Mesenchymal stem cell (in vitro differentiated cells and primary cell): ENCODE results near the gene WDR44.
A peak's percentile ranks its signal among the peaks of the same experiment; 100 is the strongest.
"Not testable (repeated sequence)": the region's sequence is repeated elsewhere in the genome, so short reads cannot be mapped to it uniquely, and the experiment has no call there.

ENCODE experiments used
- DNase-seq: peaks from one replicate; pipeline ENCODE4 v3.0.0-alpha.2; 2013
- H2AFZ ChIP-seq: one replicate; pipeline ENCODE4 v1.6.1; 2013; ENCODE audit warnings: low read depth, mild to moderate bottlenecking, control low read depth, inconsistent platforms, low read length, moderate library complexity
- H2AK5ac ChIP-seq: 2 replicates; pipeline ENCODE4 v1.6.1; 2013; ENCODE audit warnings: low read length, moderate library complexity, mild to moderate bottlenecking, inconsistent platforms; ENCODE audit not compliant: severe bottlenecking
- H2BK120ac ChIP-seq: one replicate; pipeline ENCODE4 v1.6.1; 2013; ENCODE audit warnings: low read depth, mild to moderate bottlenecking, inconsistent platforms, low read length, moderate library complexity
- H2BK12ac ChIP-seq, 2 experiments: one replicate each; pipeline ENCODE4 v1.6.1; 2013; ENCODE audit warnings: inconsistent platforms in 2 of 2, low read length in 2 of 2, mild to moderate bottlenecking in 2 of 2, moderate library complexity in 2 of 2, control low read depth in 1 of 2
- H2BK15ac ChIP-seq: one replicate; pipeline ENCODE4 v1.6.1; 2013; ENCODE audit warnings: mild to moderate bottlenecking, low read depth, inconsistent platforms; ENCODE audit not compliant: poor library complexity, severe bottlenecking
- H2BK5ac ChIP-seq: 2 replicates; pipeline ENCODE4 v1.6.1; 2013; ENCODE audit warnings: low read depth, mild to moderate bottlenecking, low read length, control low read depth, inconsistent platforms; ENCODE audit not compliant: poor library complexity, severe bottlenecking
- H3K14ac ChIP-seq, 2 experiments: one replicate each; pipeline ENCODE4 v1.6.1; 2013; ENCODE audit warnings: inconsistent platforms in 2 of 2, low read length in 2 of 2, control low read depth in 1 of 2, mild to moderate bottlenecking in 1 of 2, moderate library complexity in 1 of 2
- H3K18ac ChIP-seq, 2 experiments: one replicate each; pipeline ENCODE4 v1.6.1; 2013; ENCODE audit warnings: inconsistent platforms in 2 of 2, low read length in 2 of 2, control low read depth in 1 of 2, low read depth in 1 of 2, mild to moderate bottlenecking in 1 of 2
- H3K23ac ChIP-seq, 2 experiments: one replicate each; pipeline ENCODE4 v1.6.1; 2013; ENCODE audit warnings: inconsistent platforms in 2 of 2, low read length in 2 of 2, mild to moderate bottlenecking in 2 of 2, moderate library complexity in 2 of 2, control low read depth in 1 of 2
- H3K27ac ChIP-seq: 2 replicates; pipeline ENCODE4 v1.5.1; 2013; ENCODE audit warnings: mild to moderate bottlenecking, moderate library complexity, low read length, control low read depth, inconsistent platforms; ENCODE audit not compliant: poor library complexity, severe bottlenecking
- H3K27me3 ChIP-seq, 2 experiments: 2 replicates each; pipeline versions ENCODE4 v1.6.1 to v1.7.0; 2013; ENCODE audit warnings: low read length in 2 of 2, mild to moderate bottlenecking in 2 of 2, moderate library complexity in 2 of 2, control low read depth in 1 of 2, inconsistent platforms in 1 of 2; ENCODE audit not compliant: control insufficient read depth in 1 of 2, insufficient read depth in 1 of 2
- H3K36me3 ChIP-seq, 2 experiments: 2 replicates each; pipeline versions ENCODE4 v1.6.1 to v1.7.0; 2013; ENCODE audit warnings: low read length in 2 of 2, control low read depth in 1 of 2, inconsistent platforms in 1 of 2, low read depth in 1 of 2, mild to moderate bottlenecking in 1 of 2; ENCODE audit not compliant: insufficient read depth in 2 of 2, control insufficient read depth in 1 of 2
- H3K4ac ChIP-seq, 2 experiments: one replicate each; pipeline ENCODE4 v1.6.1; 2013; ENCODE audit warnings: inconsistent platforms in 2 of 2, low read length in 2 of 2, mild to moderate bottlenecking in 2 of 2, moderate library complexity in 2 of 2, control low read depth in 1 of 2, low read depth in 1 of 2
- H3K4me1 ChIP-seq: 2 replicates; pipeline ENCODE4 v1.6.1; 2013; ENCODE audit warnings: low read depth, low read length, control low read depth; ENCODE audit not compliant: control insufficient read depth, insufficient read depth
- H3K4me2 ChIP-seq: 2 replicates; pipeline ENCODE4 v1.6.1; 2013; ENCODE audit warnings: low read length, mild to moderate bottlenecking, inconsistent platforms; ENCODE audit not compliant: poor library complexity, severe bottlenecking
- H3K4me3 ChIP-seq, 2 experiments: 2 replicates each; pipeline versions ENCODE4 v1.5.1 to v1.7.0; 2013; ENCODE audit warnings: low read length in 2 of 2, mild to moderate bottlenecking in 2 of 2, control low read depth in 1 of 2, low read depth in 1 of 2; ENCODE audit not compliant: insufficient read depth in 1 of 2
- H3K79me1 ChIP-seq: replicated peaks from 2 replicates; pipeline ENCODE4 v1.6.1; 2013; ENCODE audit warnings: mild to moderate bottlenecking, control low read depth, low read length, inconsistent platforms; ENCODE audit not compliant: poor library complexity, severe bottlenecking
- H3K9ac ChIP-seq: 2 replicates; pipeline ENCODE4 v1.7.0; 2013; ENCODE audit warnings: mild to moderate bottlenecking, low read length, moderate library complexity
- H3K9me3 ChIP-seq: 2 replicates; pipeline ENCODE4 v1.7.0; 2013; ENCODE audit warnings: mild to moderate bottlenecking, low read length; ENCODE audit not compliant: control insufficient read depth
- H4K8ac ChIP-seq: one replicate; pipeline ENCODE4 v1.6.1; 2013; ENCODE audit warnings: inconsistent platforms, mild to moderate bottlenecking, low read length, moderate library complexity
- H4K91ac ChIP-seq: one replicate; pipeline ENCODE4 v1.6.1; 2013; ENCODE audit warnings: mild to moderate bottlenecking, low read length, inconsistent platforms
- WGBS: methylation state at CpG from one replicate; pipeline ENCODE4 v1.1.7; 2013; ENCODE audit warnings: mixed read lengths; 5-methylcytosine and 5-hydroxymethylcytosine counted together

WDR44 gene

GRCh38 chrX:118459494-118459893, 113.6 kb downstream of the WDR44 start:
- Histone ChIP-seq H3K4ac (no peak overlapping the region), H2BK120ac (no peak overlapping the region)
- WGBS = 17% methylated on average over 1 of the region's 4 CpGs

GRCh38 chrX:118464501-118464900, 118.6 kb downstream of the WDR44 start:
- Histone ChIP-seq H3K9me3 (no peaks in the 10 kb centered on the region), H4K91ac (no peak overlapping the region)

More at GRCh38 chrX:118459494-118459893, 113.6 kb downstream of the WDR44 start:
- Histone ChIP-seq H3K79me1 (no peaks in the 10 kb centered on the region), H3K27me3 (no peaks in the 10 kb centered on the region), H2BK12ac (no peak overlapping the region), H2AK5ac (no peak overlapping the region), H3K23ac (no peak overlapping the region), H4K8ac (no peak overlapping the region), H3K4me2 (no peak overlapping the region), H3K9ac (no peak overlapping the region), H2AFZ (no peak overlapping the region), H3K9me3 (no peaks in the 10 kb centered on the region), H3K18ac (no peak overlapping the region), H2BK5ac (no peak overlapping the region), H3K14ac (no peak overlapping the region), H3K4me1 (no peaks in the 10 kb centered on the region), H4K91ac (no peak overlapping the region), H2BK15ac (no peak overlapping the region), H3K4me3 (no peak overlapping the region), H3K27ac (no peak overlapping the region), H3K36me3 (peaks cover 0 to under 1% of the 10 kb centered on the region in 2 experiments)
- DNase-seq = peak; percentile 44

GRCh38 chrX:118468122-118468521, 122.2 kb downstream of the WDR44 start:
- Histone ChIP-seq H3K9me3 (peaks cover 6% of the 10 kb centered on the region), H4K91ac (no peak overlapping the region), H3K4me2 (no peak overlapping the region), H3K27ac (no peak overlapping the region), H3K14ac (no peak overlapping the region), H2BK5ac (no peak overlapping the region), H4K8ac (no peak overlapping the region), H3K4ac (no peak overlapping the region), H3K4me1 (no peaks in the 10 kb centered on the region), H3K9ac (no peak overlapping the region), H3K79me1 (no peaks in the 10 kb centered on the region), H3K36me3 (no peaks in the 10 kb centered on the region), H2AK5ac (no peak overlapping the region), H2BK15ac (no peak overlapping the region), H2BK12ac (no peak overlapping the region), H2BK120ac (no peak overlapping the region), H2AFZ (no peak overlapping the region), H3K27me3 (no peaks in the 10 kb centered on the region), H3K4me3 (no peak overlapping the region), H3K18ac (no peak overlapping the region), H3K23ac (no peak overlapping the region)
- 100% methylated on average over 4 of the region's 7 CpGs for WGBS
- DNase-seq = no peak

More at GRCh38 chrX:118464501-118464900, 118.6 kb downstream of the WDR44 start:
- Histone ChIP-seq H3K9ac (no peak overlapping the region), H2AK5ac (no peak overlapping the region), H3K14ac (no peak overlapping the region), H3K4me2 (no peak overlapping the region), H3K18ac (no peak overlapping the region), H3K79me1 (no peaks in the 10 kb centered on the region), H3K23ac (no peak overlapping the region), H2BK12ac (no peak overlapping the region), H3K27me3 (no peaks in the 10 kb centered on the region), H3K4me3 (no peak overlapping the region), H3K4ac (no peak overlapping the region), H2BK5ac (no peak overlapping the region), H2AFZ (no peak overlapping the region), H2BK15ac (no peak overlapping the region), H3K4me1 (no peaks in the 10 kb centered on the region), H2BK120ac (no peak overlapping the region), H4K8ac (no peak overlapping the region), H3K27ac (no peak overlapping the region), H3K36me3 (no peaks in the 10 kb centered on the region)
- 82% methylated on average over 3 of the region's 6 CpGs for WGBS
- no peak for DNase-seq

GRCh38 chrX:118470721-118471347, 124.9 kb downstream of the WDR44 start:
- not testable (repeated sequence) for H3K4me1 ChIP-seq, H3K36me3 ChIP-seq, H4K8ac ChIP-seq, DNase-seq, H3K18ac ChIP-seq, H2AK5ac ChIP-seq, H3K27ac ChIP-seq, H3K23ac ChIP-seq, H3K79me1 ChIP-seq, H3K4me3 ChIP-seq, H4K91ac ChIP-seq, H3K14ac ChIP-seq, H3K9me3 ChIP-seq, H2BK12ac ChIP-seq, H2BK15ac ChIP-seq, H3K27me3 ChIP-seq, H2BK5ac ChIP-seq, H3K9ac ChIP-seq, H2AFZ ChIP-seq, H2BK120ac ChIP-seq, H3K4me2 ChIP-seq, H3K4ac ChIP-seq
- WGBS = 82% methylated on average over 3 of the region's 5 CpGs
